HepG2 (cell line): ENCODE data around the gene ZNF503. TPM values are rescaled to one million over a fixed set of nuclear protein-coding genes. Genes with fewer than 3 reads are reported as not detected.

Experiments
- EEA1 ChIP-seq: sonication (generic); formaldehyde crosslinking; IDR thresholded peaks from 2 replicates; pipeline ENCODE4 v1.5.1; 2020; ENCODE audit warnings: mild to moderate bottlenecking, missing genetic modification reagents, borderline replicate concordance
- EP300 ChIP-seq, 3 experiments: sonication (generic) in 1 of 3; formaldehyde crosslinking in 1 of 3; IDR thresholded peaks; 2 replicates each; pipeline versions ENCODE4 v1.5.1 to v1.6.1; 2011 to 2020; ENCODE audit warnings: low read depth in 2 of 3, low read length in 2 of 3, borderline replicate concordance in 1 of 3, improper control_type of control experiment in 1 of 3, mild to moderate bottlenecking in 1 of 3, missing genetic modification reagents in 1 of 3, moderate library complexity in 1 of 3
- ETV5 ChIP-seq: IDR thresholded peaks from 2 replicates; pipeline ENCODE4 v1.6.1; 2018; ENCODE audit warnings: missing biosample characterization, missing genetic modification reagents, inconsistent platforms, borderline replicate concordance
- HMGA1 ChIP-seq: sonication (generic); formaldehyde crosslinking; conservative IDR thresholded peaks from 2 replicates; pipeline ENCODE4 v1.4.0; 2020; ENCODE audit warnings: missing genetic modification reagents
- HOXA5 ChIP-seq: sonication (generic); formaldehyde crosslinking; IDR thresholded peaks from 2 replicates; pipeline ENCODE4 v1.4.0; 2020; ENCODE audit warnings: missing genetic modification reagents
- PHF5A ChIP-seq: IDR thresholded peaks from one replicate; pipeline ENCODE4 v1.6.1; 2018; ENCODE audit warnings: low read depth, missing genetic modification reagents; ENCODE audit not compliant: unreplicated experiment
- RERE ChIP-seq: IDR thresholded peaks from 2 replicates; pipeline ENCODE4 v1.6.1; 2016; ENCODE audit warnings: low read depth, missing genetic modification reagents, missing compliant biosample characterization
- SMAD3 ChIP-seq: sonication (generic); formaldehyde crosslinking; IDR thresholded peaks from 2 replicates; pipeline ENCODE4 v1.4.0; 2020; ENCODE audit warnings: missing genetic modification reagents
- TAF15 ChIP-seq: fragments of 200-400 bp; formaldehyde crosslinking; IDR thresholded peaks from one replicate; pipeline ENCODE4 v1.6.1; 2018; ENCODE audit warnings: mild to moderate bottlenecking, low read depth, low read length; ENCODE audit not compliant: poor library complexity, severe bottlenecking
- TARDBP ChIP-seq: sonication (generic); formaldehyde crosslinking; IDR thresholded peaks from 2 replicates; pipeline ENCODE4 v1.8.0; 2022; ENCODE audit warnings: mild to moderate bottlenecking, missing genetic modification reagents
- U2AF1 ChIP-seq: fragments of 200-400 bp; formaldehyde crosslinking; optimal IDR thresholded peaks from 2 replicates; pipeline ENCODE3; 2017; ENCODE audit warnings: mild to moderate bottlenecking, low read depth, low read length
- ZC3H13 ChIP-seq: sonication (generic); formaldehyde crosslinking; IDR thresholded peaks from 2 replicates; pipeline ENCODE4 v1.8.1; 2023; ENCODE audit warnings: mild to moderate bottlenecking, missing genetic modification reagents, moderate library complexity
- ZEB1 ChIP-seq: IDR thresholded peaks from 2 replicates; pipeline ENCODE4 v1.6.1; 2012; ENCODE audit warnings: mild to moderate bottlenecking, low read depth, inconsistent platforms; ENCODE audit not compliant: insufficient replicate concordance
- ZFAT ChIP-seq: sonication (generic); formaldehyde crosslinking; conservative IDR thresholded peaks from 2 replicates; pipeline ENCODE4 v1.8.1; 2023; ENCODE audit warnings: missing genetic modification reagents, inconsistent platforms
- ZKSCAN1 ChIP-seq: fragments of 150-350 bp; IDR thresholded peaks from 2 replicates; pipeline ENCODE4 v1.6.1; 2014; ENCODE audit warnings: low read length
- ZNF234 ChIP-seq: sonication (generic); formaldehyde crosslinking; conservative IDR thresholded peaks from 2 replicates; pipeline ENCODE4 v1.5.1; 2020; ENCODE audit warnings: mild to moderate bottlenecking, missing genetic modification reagents
- ZNF263 ChIP-seq: sonication (generic); formaldehyde crosslinking; IDR thresholded peaks from 2 replicates; pipeline ENCODE4 v1.4.0; 2020; ENCODE audit warnings: missing genetic modification reagents
- ZNF264 ChIP-seq: sonication (generic); formaldehyde crosslinking; IDR thresholded peaks from 2 replicates; pipeline ENCODE4 v1.4.0; 2020; ENCODE audit warnings: missing genetic modification reagents
- ZNF562 ChIP-seq: sonication (generic); formaldehyde crosslinking; IDR thresholded peaks from 2 replicates; pipeline ENCODE4 v1.8.0; 2022; ENCODE audit warnings: missing genetic modification reagents, borderline replicate concordance
- ZNF605 ChIP-seq: sonication (generic); formaldehyde crosslinking; IDR thresholded peaks from 2 replicates; pipeline ENCODE4 v1.8.0; 2022; ENCODE audit warnings: mild to moderate bottlenecking, missing genetic modification reagents
- polyA plus RNA-seq, 8 experiments: library from polyadenylated mRNA; depleted of rRNA in 3 of 8; stranded (reverse) in 7 of 8; unstranded in 1 of 8; fragments of >200 nt; fragmentation: Illumina TruSeq in 4 of 8; extraction: Trizol in 4 of 8; gene quantifications; 2 replicates each; pipeline versions ENCODE4 v1.2.1 to v1.2.3, GENCODE V29; 2011 to 2016; ENCODE audit warnings: low read depth in 4 of 8, missing spikeins in 1 of 8, mixed read lengths in 1 of 8; ENCODE audit not compliant: insufficient read depth in 1 of 8
- total RNA-seq, 5 experiments: library from RNA; depleted of rRNA; stranded (reverse); fragments of >200 nt; fragmentation: Illumina TruSeq; extraction: Trizol; gene quantifications; 2 replicates each; pipeline ENCODE4 v1.2.3, GENCODE V29; 2016; ENCODE audit warnings: low read depth in 1 of 5
- TF ChIP-seq, protein P1 (sequence below): IDR thresholded peaks from 2 replicates; pipeline ENCODE4 v1.6.1; 2018; ENCODE audit warnings: missing genetic modification reagents, mild to moderate bottlenecking, missing compliant biosample characterization
- TF ChIP-seq, protein P2 (sequence below): sonication (generic); formaldehyde crosslinking; IDR thresholded peaks from 2 replicates; pipeline ENCODE4 v1.8.1; 2023; ENCODE audit warnings: mild to moderate bottlenecking, missing genetic modification reagents

ZNF503 gene
- total and polyA plus RNA-seq, 2 of the 13 experiments (the other 11 are each of a cell fraction or from before 2014, with no cell fraction given): 2.7 to 8.3 TPM

DNA sequence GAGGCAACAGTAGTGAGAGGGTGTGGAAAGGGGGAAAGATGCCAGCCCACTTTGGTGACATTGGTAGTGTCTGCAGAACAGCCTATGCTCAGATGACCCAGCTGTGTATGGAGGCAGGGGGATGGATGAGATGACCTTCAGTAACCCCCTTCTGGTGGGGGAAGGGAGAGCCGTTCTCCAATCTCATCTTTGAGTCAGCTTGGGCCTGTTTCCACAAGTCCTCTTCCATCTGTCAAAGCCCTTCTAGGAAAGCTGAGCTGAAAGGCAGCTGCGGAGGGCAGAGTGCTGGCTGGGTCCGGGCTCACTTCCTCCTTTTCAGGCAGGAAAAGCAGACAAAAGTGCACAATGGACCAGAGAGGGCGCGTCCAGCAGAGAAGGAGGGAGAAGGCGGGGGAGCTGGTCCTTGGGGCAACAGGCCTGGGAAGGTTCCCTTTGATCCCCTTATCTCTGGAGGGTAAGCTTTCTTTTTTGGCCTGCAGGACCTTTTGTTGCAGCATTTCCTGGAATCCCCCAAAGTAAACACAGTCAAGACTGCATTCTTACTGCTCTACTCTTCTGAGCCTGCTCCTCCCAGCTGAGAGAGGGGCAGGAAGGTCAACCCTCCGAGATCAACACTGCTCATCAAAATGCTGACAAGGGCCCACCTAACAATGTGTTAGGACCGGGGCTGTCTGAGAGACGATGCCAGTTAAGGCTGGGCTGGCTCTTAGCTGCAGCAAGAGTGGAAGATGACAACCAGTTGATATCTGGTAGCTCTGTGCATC is 28.6 kb upstream of the ZNF503 start (continued):
- TF ChIP-seq, protein P1, sequence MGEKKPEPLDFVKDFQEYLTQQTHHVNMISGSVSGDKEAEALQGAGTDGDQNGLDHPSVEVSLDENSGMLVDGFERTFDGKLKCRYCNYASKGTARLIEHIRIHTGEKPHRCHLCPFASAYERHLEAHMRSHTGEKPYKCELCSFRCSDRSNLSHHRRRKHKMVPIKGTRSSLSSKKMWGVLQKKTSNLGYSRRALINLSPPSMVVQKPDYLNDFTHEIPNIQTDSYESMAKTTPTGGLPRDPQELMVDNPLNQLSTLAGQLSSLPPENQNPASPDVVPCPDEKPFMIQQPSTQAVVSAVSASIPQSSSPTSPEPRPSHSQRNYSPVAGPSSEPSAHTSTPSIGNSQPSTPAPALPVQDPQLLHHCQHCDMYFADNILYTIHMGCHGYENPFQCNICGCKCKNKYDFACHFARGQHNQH (CRISPR knock-in tag): no peak; the same call in 1 of the 2 replicates
- TF ChIP-seq ZC3H13 (CRISPR knock-in tag) (no peak), HMGA1 (CRISPR knock-in tag) (no peak), ZFAT (CRISPR knock-in tag) (no peak), ZNF234 (CRISPR knock-in tag) (no peak), RERE (peak; percentile 84; the same call in 1 of the 2 replicates), ZNF263 (peak; percentile 70), PHF5A (no peak), ETV5 (CRISPR knock-in tag) (peak; percentile 93), ZKSCAN1 (no peak), TARDBP (CRISPR knock-in tag) (no peak), ZNF605 (CRISPR knock-in tag) (no peak), U2AF1 (no peak), EP300 (IDR thresholded peaks at IDR 0.05; ENCODE audit: low read depth in 2 of 2, low read length in 2 of 2) (peak; percentile 65 to 97; a peak in 3 of 4 replicates), EP300 (CRISPR knock-in tag; IDR thresholded peaks at IDR 0.05; ENCODE audit: borderline replicate concordance) (peak; percentile 98), ZNF562 (no peak), ZEB1 (peak; percentile 79), TAF15 (no peak), EEA1 (CRISPR knock-in tag) (no peak), ZNF264 (CRISPR knock-in tag) (peak; percentile 60; the same call in 1 of the 2 replicates), SMAD3 (0 out of 2 replicates have a peak, but pooled peaks have one; percentile 21), HOXA5 (CRISPR knock-in tag) (peak; percentile 84)
- TF ChIP-seq, protein P2, sequence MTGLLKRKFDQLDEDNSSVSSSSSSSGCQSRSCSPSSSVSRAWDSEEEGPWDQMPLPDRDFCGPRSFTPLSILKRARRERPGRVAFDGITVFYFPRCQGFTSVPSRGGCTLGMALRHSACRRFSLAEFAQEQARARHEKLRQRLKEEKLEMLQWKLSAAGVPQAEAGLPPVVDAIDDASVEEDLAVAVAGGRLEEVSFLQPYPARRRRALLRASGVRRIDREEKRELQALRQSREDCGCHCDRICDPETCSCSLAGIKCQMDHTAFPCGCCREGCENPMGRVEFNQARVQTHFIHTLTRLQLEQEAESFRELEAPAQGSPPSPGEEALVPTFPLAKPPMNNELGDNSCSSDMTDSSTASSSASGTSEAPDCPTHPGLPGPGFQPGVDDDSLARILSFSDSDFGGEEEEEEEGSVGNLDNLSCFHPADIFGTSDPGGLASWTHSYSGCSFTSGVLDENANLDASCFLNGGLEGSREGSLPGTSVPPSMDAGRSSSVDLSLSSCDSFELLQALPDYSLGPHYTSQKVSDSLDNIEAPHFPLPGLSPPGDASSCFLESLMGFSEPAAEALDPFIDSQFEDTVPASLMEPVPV: no peak
